ENCODE data around the gene ADAMTSL1.

The ADAMTSL1 gene

DNA sequence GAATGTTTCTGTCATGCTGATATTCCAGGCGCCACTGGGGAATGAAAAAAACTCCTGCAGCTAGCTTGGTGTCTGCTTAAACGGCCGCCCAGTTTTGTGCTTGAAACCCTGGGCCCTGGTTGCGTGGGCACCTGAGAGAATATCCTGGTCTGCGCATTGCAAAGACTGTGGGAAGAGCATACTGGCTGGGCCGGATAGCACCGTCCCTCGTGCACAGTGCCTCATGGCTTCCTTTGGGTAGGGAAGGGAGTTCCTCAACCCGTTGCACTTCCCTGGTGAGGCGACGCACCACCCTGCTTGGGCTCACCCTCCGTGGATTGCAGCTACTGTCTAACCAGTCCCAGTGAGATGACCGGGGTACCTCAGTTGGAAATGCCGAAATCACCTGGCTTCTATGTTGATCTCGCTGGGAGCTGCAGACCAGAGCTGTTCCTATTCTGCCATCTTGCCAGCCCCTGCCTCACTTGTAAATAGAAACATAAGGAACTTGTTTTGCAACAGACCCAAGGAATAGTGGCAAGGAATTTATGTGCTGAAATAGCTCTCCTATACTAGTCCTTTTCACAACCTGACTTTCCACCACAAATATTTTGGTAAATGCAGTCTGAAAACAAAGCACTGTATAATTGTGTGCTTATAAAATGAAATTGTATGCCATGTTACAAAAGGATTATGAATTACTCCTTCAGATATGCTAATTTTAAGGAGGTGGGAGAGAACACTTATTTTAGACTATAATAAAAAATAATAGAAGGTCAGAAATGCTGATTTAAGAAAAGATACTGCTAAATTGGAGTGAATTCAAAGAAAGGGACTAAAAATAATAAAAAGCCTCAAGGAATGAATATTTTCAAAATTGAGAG is 90.3 kb downstream of the ADAMTSL1 start:
- DNase-seq = no peak

DNA sequence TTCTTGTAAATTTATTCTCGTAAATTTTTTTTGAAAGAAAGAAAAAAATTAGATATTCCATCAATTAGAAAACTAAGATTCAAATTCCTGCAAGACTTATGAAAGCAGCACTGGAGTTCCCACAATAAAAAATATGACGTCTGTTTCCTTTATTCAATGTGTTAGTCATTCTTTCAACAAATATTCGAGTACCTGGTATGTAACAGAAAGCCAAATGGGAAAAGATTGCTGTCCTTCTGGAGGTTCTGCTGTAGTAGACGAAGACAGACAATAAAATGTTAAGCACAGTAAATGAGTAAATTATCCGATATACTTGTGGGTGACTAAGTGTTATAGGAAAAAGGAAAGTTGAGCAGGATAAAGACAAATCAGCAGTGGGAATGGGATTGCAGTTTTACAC is 92.2 kb downstream of the ADAMTSL1 start:
- no peak for DNase-seq

DNA sequence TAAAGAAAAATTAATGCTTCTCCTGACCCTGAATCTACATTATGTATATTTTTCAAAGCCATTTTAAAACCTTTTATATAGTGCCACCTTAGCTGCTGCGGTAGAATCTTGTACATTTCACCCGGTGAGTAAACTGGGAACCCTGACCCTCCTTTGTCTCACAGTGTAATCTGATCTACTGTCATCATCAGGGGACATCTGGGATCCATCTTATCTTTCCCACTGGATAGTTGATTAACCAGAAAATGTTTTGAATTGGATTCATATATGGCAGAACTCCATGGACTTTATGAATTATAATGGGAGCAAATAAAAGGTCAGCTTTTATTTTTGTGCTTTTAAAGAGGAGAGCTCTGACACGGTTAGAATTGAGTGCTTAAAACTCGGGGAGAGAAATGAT is 95.0 kb downstream of the ADAMTSL1 start:
- DNase-seq = no peak

DNA sequence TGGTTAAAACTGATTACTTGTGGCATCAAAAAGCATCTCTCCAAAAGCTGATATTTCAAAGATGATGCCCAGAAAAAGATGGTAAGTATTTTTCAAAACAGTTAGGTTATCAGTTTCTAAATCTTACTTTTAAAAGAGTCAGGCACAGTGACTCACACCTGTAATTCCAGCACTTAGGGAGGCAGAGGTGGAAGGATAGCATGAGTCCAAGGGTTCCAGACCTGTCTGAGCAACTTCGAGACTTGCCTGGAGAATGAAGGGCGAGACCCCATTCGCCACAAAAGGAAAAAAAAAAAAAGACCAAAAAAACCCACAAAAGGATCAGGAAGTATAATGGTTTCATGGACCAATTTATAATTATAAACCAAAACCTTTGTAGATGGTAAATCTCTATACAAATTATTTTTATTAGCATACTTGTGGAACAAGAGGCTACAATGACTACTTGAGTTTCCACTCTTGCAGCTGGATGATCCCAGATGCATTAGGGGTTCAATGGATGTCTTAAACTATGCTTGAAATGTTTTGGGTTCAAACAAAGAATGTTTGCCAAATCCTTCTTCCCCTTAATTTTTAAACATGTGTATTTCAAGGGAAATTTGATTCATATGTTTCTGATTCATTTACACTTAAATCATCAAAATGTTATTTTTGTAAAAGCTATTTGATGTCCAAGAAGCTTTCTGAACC is 96.1 kb downstream of the ADAMTSL1 start:
- DNase-seq = no peak

DNA sequence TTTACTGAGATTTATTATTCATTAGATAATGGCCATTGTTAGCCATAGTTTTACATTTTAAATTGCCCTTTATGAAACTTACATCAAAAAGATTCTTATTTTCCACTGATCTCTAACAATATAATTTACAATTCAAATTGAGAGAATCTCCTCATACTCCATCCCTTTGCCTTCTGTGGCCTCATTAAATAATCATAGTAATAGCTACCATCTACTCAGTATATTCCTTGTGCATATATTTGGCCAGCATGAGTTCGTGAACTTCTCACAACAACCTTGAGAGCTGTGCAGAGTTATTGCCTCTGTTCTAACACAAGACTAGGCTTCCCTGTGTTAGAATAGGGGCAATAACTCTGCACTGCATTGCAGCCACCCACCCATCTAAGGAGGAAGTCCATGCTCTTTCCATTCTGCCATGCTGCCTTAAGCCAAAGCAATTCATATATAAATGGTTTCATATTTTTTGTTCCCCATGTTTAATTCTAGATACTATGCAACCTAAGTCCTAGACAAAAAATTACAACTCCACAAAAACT is 99.1 kb downstream of the ADAMTSL1 start:
- no peak for DNase-seq

DNA sequence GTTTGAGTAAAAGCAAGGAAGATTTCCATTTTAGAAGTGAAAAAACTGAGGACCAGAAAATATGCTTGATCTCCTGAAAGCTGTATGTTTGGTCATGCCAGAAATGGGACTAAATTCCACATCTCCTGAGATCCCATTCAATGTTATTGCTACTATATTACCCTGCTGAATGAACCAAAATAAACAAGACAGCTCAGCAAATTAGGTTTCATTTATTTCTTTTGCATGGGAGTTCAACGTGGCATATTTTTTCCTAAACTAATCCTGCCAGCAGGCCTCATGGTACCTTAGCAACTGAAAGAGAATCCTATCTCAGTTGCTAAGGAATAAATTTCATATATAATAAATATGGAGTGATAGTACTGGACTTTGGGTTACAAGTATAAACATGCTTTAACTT is 101.7 kb downstream of the ADAMTSL1 start:
- DNase-seq = no peak

DNA sequence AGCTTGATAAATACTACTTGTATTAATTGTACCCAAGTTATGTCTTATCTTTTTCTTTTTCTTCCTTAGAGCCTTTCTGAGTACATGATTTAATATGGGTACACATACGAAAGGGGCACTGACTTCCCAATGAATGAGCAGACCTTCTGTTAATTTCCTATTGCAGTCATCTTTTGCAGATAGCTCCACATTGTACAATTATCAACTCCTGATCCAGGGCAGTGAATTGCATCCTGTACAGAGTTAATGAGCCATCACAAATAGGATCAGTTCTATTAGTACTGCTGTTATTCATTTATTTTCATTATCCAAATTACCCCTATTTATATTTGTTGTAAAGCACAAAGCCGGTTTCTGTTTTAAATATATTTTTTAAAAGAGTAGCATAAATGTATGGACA is 105.6 kb downstream of the ADAMTSL1 start:
- DNase-seq = no peak

DNA sequence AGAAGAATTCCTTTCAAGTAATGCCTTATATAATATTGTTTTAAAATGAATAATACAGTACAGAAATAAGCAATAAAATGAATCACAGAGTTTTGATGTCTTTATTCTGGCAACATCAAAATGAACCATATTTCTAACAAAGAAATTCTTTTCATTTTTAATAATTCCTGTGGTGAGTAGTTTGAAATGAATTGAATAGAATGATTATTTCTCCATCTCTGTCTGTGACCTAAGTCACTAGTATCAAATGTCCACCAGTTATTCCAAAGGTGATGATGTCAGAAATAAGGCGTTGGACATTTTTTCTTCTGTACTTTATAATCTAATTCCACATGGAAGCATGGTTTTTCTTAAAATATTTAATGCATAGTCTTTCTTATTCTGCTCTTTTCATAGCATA is 106.2 kb downstream of the ADAMTSL1 start:
- DNase-seq = no peak

DNA sequence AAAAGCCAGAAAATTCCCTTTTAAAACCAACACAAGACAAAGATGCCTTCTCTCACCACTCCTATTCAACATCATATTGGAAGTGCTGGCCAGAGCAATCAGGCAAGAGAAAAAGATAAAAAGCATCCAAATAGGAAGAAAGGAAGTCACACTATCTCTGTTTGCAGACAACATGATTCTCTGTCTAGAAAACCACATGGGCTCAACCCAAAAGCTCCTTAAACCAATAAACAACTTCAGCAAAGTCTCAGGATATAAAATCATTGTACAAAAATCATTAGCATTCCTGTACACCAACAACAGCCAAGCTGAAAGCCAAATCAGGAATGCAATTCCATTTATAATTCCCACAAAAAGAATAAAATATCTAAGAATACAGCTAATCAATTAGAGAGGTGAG is 112.0 kb downstream of the ADAMTSL1 start:
- DNase-seq = no peak

DNA sequence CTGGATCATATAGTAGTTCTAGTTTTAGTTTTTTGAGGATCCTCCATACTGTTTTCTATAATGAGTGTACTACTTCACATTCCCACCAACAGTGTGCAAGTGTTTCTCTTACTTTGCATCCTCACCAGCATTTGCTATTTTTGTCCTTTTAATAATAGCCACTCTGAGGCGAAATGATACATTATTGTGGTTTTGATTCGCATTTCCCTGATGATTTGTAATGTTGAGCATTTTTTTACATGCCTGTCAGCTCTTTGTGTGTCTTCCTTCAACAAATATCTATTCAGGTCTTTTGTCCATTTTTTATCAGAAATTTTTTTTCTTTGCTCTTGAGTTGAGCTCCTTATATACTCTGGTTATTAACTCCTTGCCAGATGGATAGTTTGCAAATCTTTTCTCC is 114.0 kb downstream of the ADAMTSL1 start:
- DNase-seq = no peak

DNA sequence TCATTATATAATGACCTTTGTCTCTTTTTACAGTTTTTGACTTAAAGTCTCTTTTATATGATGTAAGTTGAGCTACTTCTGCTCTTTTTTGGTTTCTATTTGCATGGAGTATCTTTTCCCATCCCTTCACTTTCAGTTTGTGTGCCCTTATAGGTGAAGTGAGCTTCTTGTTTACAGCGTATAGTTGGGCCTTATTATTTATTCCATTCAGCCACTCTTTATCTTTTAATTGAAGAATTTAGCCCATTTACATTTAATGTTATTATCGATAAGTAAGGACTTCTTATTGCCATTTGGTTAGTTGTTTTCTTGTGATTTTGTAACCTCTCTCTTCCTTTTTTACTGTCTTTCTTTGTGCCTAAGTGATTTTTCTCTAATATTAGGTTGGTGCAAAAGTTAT is 117.3 kb downstream of the ADAMTSL1 start:
- DNase-seq = no peak

DNA sequence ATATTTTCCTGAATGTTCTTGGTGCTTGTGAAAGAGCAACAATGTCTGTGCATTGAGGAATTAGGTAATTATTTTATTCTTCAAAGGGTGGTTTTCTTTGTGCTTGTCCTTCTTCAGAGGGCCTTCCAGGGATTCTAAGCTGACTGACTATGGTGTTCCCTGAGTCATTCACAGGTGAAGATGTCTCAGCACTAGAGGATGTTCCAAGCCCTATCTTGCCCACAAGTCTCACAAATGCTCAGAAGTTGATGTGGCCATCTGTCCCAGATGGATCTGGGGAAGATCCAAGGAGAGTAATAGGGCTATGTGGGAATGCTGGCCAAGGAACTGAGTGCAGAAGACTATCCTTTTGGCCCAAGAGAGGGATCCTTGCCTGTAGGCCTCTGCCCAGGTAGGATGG is 120.9 kb downstream of the ADAMTSL1 start:
- DNase-seq = no peak

DNA sequence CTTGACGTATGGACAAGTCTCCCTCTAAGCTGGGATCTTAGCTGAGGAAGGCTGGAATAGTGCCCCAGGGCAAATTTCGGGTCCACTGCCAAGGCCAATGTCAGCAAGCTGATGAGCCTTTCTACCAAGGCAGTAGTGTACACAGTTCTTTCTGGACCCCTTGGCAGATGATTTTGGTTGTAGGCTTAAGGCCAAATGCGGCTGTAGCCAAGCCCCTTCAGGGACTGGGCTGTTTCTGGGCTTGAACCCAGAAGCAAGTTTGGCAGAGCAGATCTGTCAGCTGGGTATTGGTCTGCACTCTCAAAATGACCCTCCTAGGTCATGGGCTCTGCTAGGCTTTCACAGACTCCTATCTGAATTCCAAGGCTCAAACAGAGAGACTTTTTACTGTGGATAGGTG is 121.6 kb downstream of the ADAMTSL1 start:
- DNase-seq = no peak

DNA sequence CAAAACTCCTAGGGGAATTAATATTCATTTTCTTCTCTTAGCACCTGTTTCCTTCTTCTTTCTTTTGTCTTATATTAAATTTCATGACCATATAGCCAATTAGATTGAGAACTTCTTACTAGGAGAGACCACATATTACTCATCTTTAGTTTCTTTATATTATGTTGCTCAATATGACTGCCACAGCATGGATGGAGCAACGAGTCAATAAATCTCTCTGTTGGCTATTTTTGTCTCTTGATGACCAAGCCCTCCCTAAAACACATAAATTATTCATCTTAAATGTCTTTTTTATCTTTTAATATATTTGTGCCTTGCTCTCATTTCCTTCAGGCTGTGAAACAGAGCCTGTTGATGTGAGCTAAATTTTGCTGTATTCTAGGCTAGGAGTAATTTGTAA is 123.0 kb downstream of the ADAMTSL1 start:
- DNase-seq = no peak

DNA sequence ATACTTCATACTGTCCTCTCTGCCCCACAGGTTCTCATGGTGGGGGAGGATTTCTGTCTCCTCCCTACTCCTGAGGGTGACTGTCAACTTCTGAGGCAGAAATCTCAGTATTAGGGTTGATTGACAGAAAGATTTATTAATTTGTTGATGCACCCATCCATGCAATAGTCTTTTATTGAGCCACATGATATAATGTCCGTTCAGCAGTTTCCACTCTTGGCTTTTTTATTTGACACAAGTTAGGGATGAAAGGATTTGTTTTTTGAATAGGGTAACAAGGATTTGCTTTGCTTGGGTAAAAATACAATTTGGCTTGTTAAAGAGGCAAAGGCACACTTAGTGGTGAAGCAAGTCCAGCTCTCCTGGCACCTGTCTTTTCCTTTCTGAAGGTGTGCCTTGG is 125.0 kb downstream of the ADAMTSL1 start:
- DNase-seq = no peak

DNA sequence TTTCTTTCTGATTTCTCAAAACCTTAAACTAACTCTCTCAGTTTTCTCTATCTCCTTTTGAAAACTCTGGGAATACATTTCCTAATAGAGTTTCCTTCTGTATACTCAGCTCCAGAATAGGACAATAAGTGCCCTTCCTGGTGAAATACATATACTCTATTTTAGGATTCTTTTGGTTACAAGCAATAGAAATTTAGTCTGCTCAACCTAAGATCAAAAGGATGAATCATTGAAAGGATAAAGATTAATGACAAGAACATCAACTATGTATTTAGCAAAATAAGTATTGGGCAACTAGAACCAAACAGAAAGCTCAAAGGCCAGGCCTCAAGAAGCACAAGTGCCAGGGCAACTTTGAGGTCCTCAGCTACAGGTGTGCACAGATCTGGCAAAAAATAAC is 127.1 kb downstream of the ADAMTSL1 start:
- DNase-seq = no peak

DNA sequence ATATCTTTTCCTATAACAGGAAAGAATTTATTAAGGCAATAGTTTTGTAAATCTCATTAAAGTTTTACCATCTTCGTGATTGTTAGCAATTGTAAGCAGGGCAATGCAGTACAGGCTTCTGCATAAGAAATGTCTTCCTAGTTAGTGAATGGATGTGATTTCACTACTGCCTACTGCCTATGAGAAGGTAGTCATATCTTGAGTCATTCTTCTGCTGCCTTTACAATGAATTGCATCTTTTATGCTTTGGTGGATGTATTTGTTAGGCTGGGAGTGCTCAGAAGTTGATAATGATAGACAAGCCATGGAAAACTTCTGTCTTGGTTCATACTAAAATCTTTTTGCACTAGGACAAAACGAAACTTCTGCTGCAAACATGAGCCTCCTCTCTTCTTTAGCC is 128.0 kb downstream of the ADAMTSL1 start:
- DNase-seq = no peak

DNA sequence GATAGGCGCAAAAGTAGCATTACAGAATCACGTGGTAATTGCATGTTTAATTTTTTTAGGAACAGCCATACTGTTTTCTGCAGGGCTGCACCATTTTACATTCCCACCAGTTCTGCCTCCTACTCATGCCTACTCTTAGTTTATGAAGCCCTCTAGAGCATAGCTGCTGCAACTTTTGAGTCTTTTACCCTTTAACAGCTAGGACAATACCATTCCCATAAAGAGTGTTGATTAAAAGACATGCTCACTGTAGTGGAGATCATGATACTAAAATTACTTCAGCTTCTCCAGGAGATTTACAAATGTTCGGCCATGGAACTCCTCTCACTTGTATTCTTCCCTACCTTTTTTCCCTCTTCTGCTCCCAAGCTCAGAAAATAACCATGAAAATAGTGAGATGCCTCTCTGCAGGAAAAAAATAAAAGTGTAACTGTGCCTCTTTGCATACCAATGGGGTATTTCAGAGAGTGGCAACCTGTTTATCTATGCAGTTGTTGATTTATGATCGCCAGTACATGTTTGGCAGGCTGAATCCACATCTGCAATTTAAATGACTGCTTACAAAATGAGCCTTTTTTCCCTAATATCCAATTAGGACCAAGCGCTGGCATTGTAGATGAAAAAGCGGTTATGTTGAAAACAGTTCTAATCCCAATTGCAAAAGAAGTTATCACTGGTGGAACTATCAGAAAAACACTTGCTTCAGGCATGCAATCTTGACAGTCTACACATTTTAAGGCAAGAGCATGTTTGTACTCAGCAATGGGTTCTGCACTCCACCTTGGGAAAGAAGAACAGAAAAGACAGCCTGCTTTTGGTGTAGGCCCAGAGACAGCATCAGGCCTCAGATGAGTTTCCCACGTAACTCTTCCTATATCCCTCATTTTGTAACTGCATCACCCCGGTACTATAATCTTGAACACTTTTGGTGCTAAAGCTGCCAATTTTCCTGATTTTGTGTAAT is 131.1 kb downstream of the ADAMTSL1 start:
- DNase-seq = no peak

DNA sequence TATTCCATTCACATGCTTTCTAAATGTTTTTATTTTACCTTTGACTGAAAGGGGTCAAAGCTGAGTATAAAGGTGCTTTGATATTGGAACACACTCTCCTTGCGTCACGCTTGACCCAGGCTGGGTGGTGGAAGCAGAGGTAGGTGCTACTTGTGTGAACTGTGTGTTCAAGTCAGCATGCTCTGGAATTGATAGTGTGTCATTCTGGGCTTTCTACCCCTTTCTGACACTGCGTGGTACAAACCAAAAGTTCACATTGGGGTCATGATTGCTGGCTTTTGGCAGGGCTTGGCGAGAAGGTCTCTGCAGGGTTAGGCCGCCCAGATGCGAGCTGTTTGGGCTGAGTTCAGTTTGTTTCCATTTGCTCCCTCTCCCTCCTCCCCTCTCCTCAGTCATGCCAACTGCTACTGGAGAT is 131.8 kb downstream of the ADAMTSL1 start:
- no peak for DNase-seq

DNA sequence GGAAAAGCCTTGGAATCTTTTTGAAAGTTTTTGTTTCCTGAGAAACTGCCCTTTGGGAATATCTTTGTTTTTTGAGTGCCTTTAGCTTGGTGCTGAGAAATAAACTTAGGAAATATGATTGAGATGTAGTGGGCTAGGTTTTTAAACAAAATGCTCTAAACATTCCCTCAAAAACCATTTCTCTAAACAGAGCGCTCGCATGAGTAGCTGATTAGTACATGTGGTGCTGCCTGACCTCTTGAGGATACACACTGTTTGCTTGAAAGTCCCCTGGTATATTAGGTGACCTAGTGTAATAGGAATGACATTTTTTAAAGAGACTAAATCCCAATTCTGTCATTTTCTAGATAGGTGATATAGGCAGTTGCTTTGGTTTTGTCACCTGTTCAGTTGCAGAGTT is 132.3 kb downstream of the ADAMTSL1 start:
- no peak for DNase-seq

DNA sequence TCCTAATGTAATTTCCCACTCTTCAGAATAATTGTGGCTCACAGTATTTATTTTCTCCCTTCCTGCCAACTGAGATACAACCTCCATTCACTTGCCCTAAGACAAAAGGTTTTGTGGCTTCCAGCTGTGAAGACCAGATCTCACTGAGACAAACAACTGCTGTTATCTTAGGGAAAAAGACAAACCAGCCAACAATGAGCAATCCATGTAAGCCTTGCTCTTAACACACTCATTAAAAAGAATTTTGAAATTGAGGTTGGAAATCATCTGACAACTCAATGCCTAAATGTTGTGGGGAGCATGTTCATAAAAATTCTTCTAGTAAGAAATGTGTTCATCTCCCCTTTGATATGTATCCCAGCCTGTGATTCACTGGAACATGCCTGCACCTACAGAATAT is 132.9 kb downstream of the ADAMTSL1 start:
- DNase-seq = no peak

DNA sequence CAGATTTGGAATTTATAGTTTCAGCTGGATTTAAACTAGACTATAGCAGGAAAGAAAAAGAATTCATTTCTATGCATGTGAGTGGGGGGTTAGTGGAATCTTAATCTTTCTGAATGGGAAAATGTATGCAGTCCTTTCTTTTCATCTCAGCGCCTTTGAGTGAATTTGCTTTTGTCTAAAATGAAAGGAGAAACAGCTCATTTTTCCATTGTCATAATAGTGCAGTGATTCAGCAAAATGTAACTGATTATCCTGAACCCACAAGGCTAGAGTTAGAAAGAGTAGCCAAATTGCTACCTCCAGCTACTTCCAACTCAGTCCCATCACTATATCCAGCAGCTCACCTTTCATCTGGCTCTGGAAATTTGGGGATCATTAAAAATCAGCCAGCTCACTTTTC is 134.4 kb downstream of the ADAMTSL1 start:
- no peak for DNase-seq

DNA sequence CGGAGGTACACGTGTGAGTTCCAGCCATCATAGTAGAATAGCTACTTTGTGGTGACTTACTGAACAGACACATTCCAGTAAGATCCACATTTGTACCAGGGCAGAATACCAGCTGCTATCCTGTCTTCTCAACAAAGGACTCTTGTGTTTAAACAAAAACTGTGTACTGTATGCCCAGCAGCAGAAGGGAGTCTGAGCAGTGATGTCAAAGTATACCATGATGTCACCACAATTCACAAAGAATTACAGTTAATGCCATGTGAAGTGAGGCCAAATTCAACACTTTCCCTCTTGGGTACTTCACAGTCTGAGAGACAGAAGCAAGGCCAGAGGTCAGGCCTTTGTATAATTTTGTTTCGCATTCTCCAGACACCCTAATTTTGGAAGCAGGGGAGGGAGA is 137.0 kb downstream of the ADAMTSL1 start:
- no peak for DNase-seq

All from AML-193 (cell line).